Neural crest cell (in vitro differentiated cells): ENCODE measurements around the gene TEAD3. TPM values are rescaled to one million over a fixed set of nuclear protein-coding genes. Genes with fewer than 3 reads are reported as not detected.

Source experiments
- DNase-seq: peaks from one replicate; pipeline ENCODE4 v3.0.0; 2021; ENCODE audit warnings: low read depth, mixed read lengths, low spot score
- H3K27ac Mint-ChIP-seq: one replicate; pipeline ENCODE4 v1.8.0; 2021; ENCODE audit warnings: mild to moderate bottlenecking, mixed read lengths; ENCODE audit not compliant: unreplicated experiment
- H3K27me3 Mint-ChIP-seq: 2 replicates; pipeline ENCODE4 v1.8.0; 2021; ENCODE audit warnings: low read depth, mild to moderate bottlenecking, mixed read lengths
- H3K36me3 Mint-ChIP-seq: 2 replicates; pipeline ENCODE4 v1.8.0; 2021; ENCODE audit warnings: low read depth, mild to moderate bottlenecking, mixed read lengths
- H3K4me1 Mint-ChIP-seq: 2 replicates; pipeline ENCODE4 v1.8.0; 2021; ENCODE audit warnings: mixed read lengths
- H3K4me3 Mint-ChIP-seq: one replicate; pipeline ENCODE4 v1.8.0; 2021; ENCODE audit warnings: mild to moderate bottlenecking, mixed read lengths
- H3K9me3 Mint-ChIP-seq: 2 replicates; pipeline ENCODE4 v1.8.0; 2021; ENCODE audit warnings: mixed read lengths
- CTCF ChIP-seq: fragments of 200-600 bp; sonication (generic); conservative IDR thresholded peaks from 2 replicates; pipeline ENCODE4 v1.5.0; 2021; ENCODE audit warnings: antibody characterized with exemption, mild to moderate bottlenecking
- total RNA-seq: library from RNA; stranded (reverse); gene quantifications from 2 replicates; pipeline ENCODE4 v1.2.1, GENCODE V29; 2021

Gene TEAD3
- total RNA-seq, 1 donor from 2014 or later = 19.2 TPM

DNA sequence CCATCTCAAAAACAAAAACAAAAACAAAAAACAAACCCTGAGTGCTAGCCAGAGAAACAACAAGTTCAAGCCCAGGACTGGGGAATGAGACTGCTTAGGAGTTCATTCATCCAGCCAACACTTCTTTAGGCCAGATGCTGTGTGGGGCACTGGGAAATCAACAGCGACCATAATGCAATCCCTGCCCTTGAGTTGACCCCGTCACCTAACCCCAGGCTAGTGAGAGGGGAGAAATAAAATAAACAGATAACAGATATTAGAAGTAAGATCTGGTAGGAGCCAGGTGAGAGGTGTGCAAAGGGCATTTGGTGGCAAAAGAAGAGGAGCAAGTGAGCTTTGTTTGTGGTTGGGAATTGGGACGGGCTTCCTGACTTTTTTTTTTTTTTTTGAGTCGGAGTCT lies 33.6 kb downstream of the TEAD3 start:
- H3K27me3 Mint-ChIP-seq = peaks cover 6% of the 10 kb centered on the region

DNA sequence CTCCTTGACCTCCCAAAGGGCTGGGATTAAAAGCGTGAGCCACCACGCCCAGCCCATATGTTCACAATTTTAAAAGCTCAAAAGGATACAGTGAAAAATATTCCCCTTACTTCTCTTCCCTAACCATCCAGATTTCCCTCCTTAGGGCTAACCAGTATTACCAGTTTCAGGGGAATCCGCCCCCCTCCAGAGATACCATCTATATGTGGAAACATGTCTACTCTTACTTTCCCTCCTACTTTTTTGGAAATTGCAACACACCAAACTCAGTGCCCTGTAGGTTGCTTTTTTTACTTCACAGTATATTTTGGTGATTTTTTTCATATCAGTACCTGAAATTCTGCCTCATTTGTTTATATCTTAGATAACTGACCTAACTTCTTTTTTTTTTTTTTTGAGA lies 35.6 kb downstream of the TEAD3 start:
- Mint-ChIP-seq H3K9me3 (no peaks in the 10 kb centered on the region), H3K4me1 (no peaks in the 10 kb centered on the region), H3K27me3 (no peaks in the 10 kb centered on the region), H3K27ac (no peak overlapping the region), H3K4me3 (peak overlapping the region; percentile 11), H3K36me3 (peaks cover 14% of the 10 kb centered on the region)
- no peak for DNase-seq
- TF ChIP-seq CTCF = no peak

More for the DNA sequence above, 33.6 kb downstream of the TEAD3 start:
- Mint-ChIP-seq H3K4me3 (peak overlapping the region; percentile 39), H3K36me3 (peaks cover 18% of the 10 kb centered on the region), H3K4me1 (peaks cover 9% of the 10 kb centered on the region), H3K9me3 (no peaks in the 10 kb centered on the region), H3K27ac (no peak overlapping the region)
- no peak for TF ChIP-seq CTCF
- no peak for DNase-seq

DNA sequence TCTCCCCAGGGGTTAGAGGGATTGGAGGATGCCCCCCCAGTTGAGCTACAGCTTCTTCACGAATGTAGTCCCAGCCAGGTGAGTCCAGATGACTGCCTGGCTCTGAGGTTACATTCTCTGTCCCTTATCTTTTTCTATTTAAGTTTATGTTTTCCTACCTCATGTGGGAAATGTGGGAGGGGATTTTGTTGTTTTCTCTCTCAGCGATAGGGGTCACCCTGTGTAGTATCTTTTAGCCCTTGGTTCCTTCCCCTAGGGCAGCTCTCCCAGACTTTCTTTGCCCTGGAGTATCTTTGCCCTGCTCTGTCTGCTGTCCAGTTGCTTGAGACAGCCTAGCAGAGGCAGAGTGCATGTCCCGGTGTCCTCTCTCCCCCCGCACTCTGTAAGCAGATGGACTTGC lies 39.0 kb downstream of the TEAD3 start:
- H3K27me3 Mint-ChIP-seq = no peaks in the 10 kb centered on the region
- no peak for DNase-seq
- H3K9me3 Mint-ChIP-seq = no peaks in the 10 kb centered on the region
- H3K36me3 Mint-ChIP-seq = peaks cover 14% of the 10 kb centered on the region
- no peak for TF ChIP-seq CTCF
- H3K27ac Mint-ChIP-seq = no peak overlapping the region
- H3K4me1 Mint-ChIP-seq = peaks cover 26% of the 10 kb centered on the region
- H3K4me3 Mint-ChIP-seq = peak overlapping the region; percentile 9

DNA sequence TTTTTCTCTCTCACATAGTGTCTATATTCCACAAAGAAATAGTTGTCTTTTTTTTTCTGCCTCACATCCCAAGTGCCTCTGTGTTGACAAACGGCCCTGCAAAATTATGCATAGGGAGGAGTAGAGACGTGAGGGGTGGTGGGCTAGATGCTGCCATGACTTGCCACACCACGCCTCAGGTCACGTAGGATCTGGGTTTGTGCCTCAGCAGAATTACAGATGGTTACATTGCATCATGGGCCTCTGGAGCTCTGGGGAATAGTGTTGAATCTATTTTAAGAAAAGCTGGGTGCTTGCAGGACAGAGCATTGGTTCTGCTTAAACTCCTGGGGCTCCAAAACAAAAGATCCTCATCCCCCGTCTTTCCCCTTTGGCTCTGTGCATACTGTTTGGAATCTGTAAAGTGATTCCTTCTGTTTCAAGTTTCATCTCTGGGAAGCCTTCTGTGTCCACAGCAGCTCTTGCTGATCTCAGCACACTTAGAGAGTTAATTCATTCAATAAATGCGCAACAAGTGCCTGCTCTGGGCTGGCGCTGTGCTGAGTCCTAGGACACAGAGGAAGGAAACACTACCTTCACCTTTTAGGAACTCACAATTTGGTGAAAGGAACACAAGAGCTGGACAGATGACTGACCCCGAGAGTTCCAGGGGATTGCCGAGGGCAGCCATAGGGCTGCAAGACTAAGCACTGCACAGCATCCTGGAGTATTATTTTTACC lies 42.3 kb downstream of the TEAD3 start:
- Mint-ChIP-seq H3K27me3 (no peaks in the 10 kb centered on the region), H3K36me3 (peaks cover 9% of the 10 kb centered on the region), H3K4me3 (peak overlapping the region; percentile 86), H3K4me1 (peaks cover 38% of the 10 kb centered on the region), H3K9me3 (no peaks in the 10 kb centered on the region), H3K27ac (peak overlapping the region; percentile 45)
- DNase-seq = no peak
- no peak for TF ChIP-seq CTCF

DNA sequence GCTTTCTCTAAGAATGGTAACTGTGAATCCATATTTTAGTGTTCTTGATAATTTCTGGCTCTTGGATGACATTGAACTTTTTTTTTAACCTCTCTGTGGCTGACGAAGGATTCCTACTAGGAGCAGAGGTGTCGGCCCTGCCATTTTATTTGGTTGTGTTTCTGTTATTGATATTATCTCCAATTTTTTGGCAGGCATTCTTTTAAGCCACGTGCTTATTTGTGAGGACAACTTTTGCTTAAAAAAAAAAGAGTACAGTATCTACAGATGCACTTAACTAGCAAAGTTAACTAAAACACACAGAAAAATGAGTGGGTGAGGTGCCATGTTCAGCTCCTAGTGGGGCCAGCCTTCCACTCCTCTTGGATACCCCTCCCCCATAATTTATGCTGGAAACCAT lies 43.6 kb downstream of the TEAD3 start:
- no peaks in the 10 kb centered on the region for H3K27me3 Mint-ChIP-seq
- H3K9me3 Mint-ChIP-seq = no peaks in the 10 kb centered on the region
- H3K36me3 Mint-ChIP-seq = peaks cover 9% of the 10 kb centered on the region
- peak overlapping the region; percentile 86 for H3K4me3 Mint-ChIP-seq
- no peak for DNase-seq
- peaks cover 38% of the 10 kb centered on the region for H3K4me1 Mint-ChIP-seq
- TF ChIP-seq CTCF = no peak
- no peak overlapping the region for H3K27ac Mint-ChIP-seq
